H9 (cell line): ENCODE results near the gene ARMC2. TPM values are rescaled to one million over a fixed set of nuclear protein-coding genes. Genes with fewer than 3 reads are reported as not detected.

Experiments used
- DNase-seq: peaks from one replicate; pipeline ENCODE4 v3.0.0-alpha.2; 2017
- H2AFZ ChIP-seq: one replicate; pipeline ENCODE4 v1.6.1; 2013; ENCODE audit warnings: mild to moderate bottlenecking, low read length, control low read depth, moderate library complexity
- H2AK5ac ChIP-seq: 2 replicates; pipeline ENCODE4 v1.6.1; 2013; ENCODE audit warnings: low read length, control low read depth, mixed read lengths; ENCODE audit not compliant: insufficient read length
- H2BK120ac ChIP-seq: one replicate; pipeline ENCODE4 v1.6.1; 2013; ENCODE audit warnings: low read depth, mild to moderate bottlenecking, low read length, control low read depth, inconsistent platforms; ENCODE audit not compliant: poor library complexity, severe bottlenecking
- H2BK12ac ChIP-seq: 2 replicates; pipeline ENCODE4 v1.6.1; 2013; ENCODE audit warnings: low read length, control low read depth, mixed read lengths, low read depth; ENCODE audit not compliant: insufficient read length
- H2BK15ac ChIP-seq: 2 replicates; pipeline ENCODE4 v1.6.1; 2013; ENCODE audit warnings: low read depth, low read length, control low read depth
- H2BK20ac ChIP-seq: one replicate; pipeline ENCODE4 v1.6.1; 2013; ENCODE audit warnings: low read depth, mild to moderate bottlenecking, low read length, control low read depth, inconsistent platforms; ENCODE audit not compliant: poor library complexity, severe bottlenecking
- H2BK5ac ChIP-seq: 2 replicates; pipeline ENCODE4 v1.6.1; 2013; ENCODE audit warnings: low read length, control low read depth, mixed read lengths; ENCODE audit not compliant: insufficient read length
- H3K14ac ChIP-seq: 2 replicates; pipeline ENCODE4 v1.6.1; 2013; ENCODE audit warnings: low read length, control low read depth; ENCODE audit not compliant: insufficient read depth
- H3K18ac ChIP-seq: 2 replicates; pipeline ENCODE4 v1.6.1; 2013; ENCODE audit warnings: low read depth, mild to moderate bottlenecking, mixed read lengths, low read length, control low read depth; ENCODE audit not compliant: insufficient read length
- H3K23ac ChIP-seq: 2 replicates; pipeline ENCODE4 v1.6.1; 2013; ENCODE audit warnings: low read length, control low read depth, mixed read lengths, low read depth; ENCODE audit not compliant: insufficient read length
- H3K23me2 ChIP-seq: 2 replicates; pipeline ENCODE4 v1.6.1; 2013; ENCODE audit warnings: low read depth, mild to moderate bottlenecking, mixed read lengths, low read length, control low read depth; ENCODE audit not compliant: insufficient read length, poor library complexity, severe bottlenecking
- H3K27ac ChIP-seq: 2 replicates; pipeline ENCODE4 v1.5.1; 2013; ENCODE audit warnings: low read length, control low read depth, mixed read lengths, low read depth; ENCODE audit not compliant: insufficient read length
- H3K27me3 ChIP-seq: 2 replicates; pipeline ENCODE4 v1.6.1; 2013; ENCODE audit warnings: low read length, control low read depth, inconsistent platforms; ENCODE audit not compliant: insufficient read depth
- H3K4ac ChIP-seq: 2 replicates; pipeline ENCODE4 v1.6.1; 2013; ENCODE audit warnings: low read depth, mild to moderate bottlenecking, control low read depth, inconsistent platforms, low read length, moderate library complexity
- H3K4me1 ChIP-seq: 2 replicates; pipeline ENCODE4 v1.6.1; 2013; ENCODE audit warnings: low read length, control low read depth, inconsistent platforms; ENCODE audit not compliant: insufficient read depth
- H3K4me2 ChIP-seq: 2 replicates; pipeline ENCODE4 v1.6.1; 2013; ENCODE audit warnings: low read length, control low read depth, mixed read lengths; ENCODE audit not compliant: insufficient read length, insufficient read depth
- H3K56ac ChIP-seq: 2 replicates; pipeline ENCODE4 v1.6.1; 2013; ENCODE audit warnings: low read depth, mild to moderate bottlenecking, mixed read lengths, low read length, control low read depth; ENCODE audit not compliant: insufficient read length
- H3K79me1 ChIP-seq: 2 replicates; pipeline ENCODE4 v1.6.1; 2013; ENCODE audit warnings: low read depth, mild to moderate bottlenecking, moderate library complexity, low read length, control low read depth, inconsistent platforms; ENCODE audit not compliant: insufficient read depth, poor library complexity, severe bottlenecking
- H3K79me2 ChIP-seq: 2 replicates; pipeline ENCODE4 v1.6.1; 2013; ENCODE audit warnings: low read length, control low read depth, inconsistent platforms; ENCODE audit not compliant: insufficient read depth
- H3K9ac ChIP-seq: 2 replicates; pipeline ENCODE4 v1.6.1; 2013; ENCODE audit warnings: low read length, control low read depth, mixed read lengths; ENCODE audit not compliant: insufficient read length; ENCODE audit errors: extremely low read depth
- H3K9me3 ChIP-seq: one replicate; pipeline ENCODE4 v1.6.1; 2013; ENCODE audit warnings: low read depth, low read length, inconsistent platforms; ENCODE audit not compliant: control insufficient read depth
- H3T11ph ChIP-seq: one replicate; pipeline ENCODE4 v1.6.1; 2013; ENCODE audit warnings: mild to moderate bottlenecking, low read length, control low read depth, inconsistent platforms
- H4K20me1 ChIP-seq: one replicate; pipeline ENCODE4 v1.6.1; 2013; ENCODE audit not compliant: control insufficient read depth, insufficient read length, insufficient read depth
- H4K5ac ChIP-seq: 2 replicates; pipeline ENCODE4 v1.6.1; 2013; ENCODE audit warnings: low read depth, mild to moderate bottlenecking, mixed read lengths, low read length, control low read depth; ENCODE audit not compliant: insufficient read length
- H4K8ac ChIP-seq: replicated peaks from 2 replicates; pipeline ENCODE4 v1.6.1; 2013; ENCODE audit warnings: low read length, control low read depth, mixed read lengths, low read depth; ENCODE audit not compliant: insufficient read length
- H4K91ac ChIP-seq: 2 replicates; pipeline ENCODE4 v1.6.1; 2013; ENCODE audit warnings: low read depth, mild to moderate bottlenecking, moderate library complexity, mixed read lengths, low read length, control low read depth; ENCODE audit not compliant: insufficient read length
- H3K27ac Mint-ChIP-seq, 3 experiments: 2 replicates in 2 of 3; 3 replicates in 1 of 3; pipeline ENCODE4 v1.8.0; 2020 to 2021; ENCODE audit warnings: mixed read lengths in 3 of 3, mild to moderate bottlenecking in 1 of 3, moderate library complexity in 1 of 3
- H3K27me3 Mint-ChIP-seq: 2 replicates; pipeline ENCODE4 v1.8.0; 2021; ENCODE audit warnings: low read depth, mild to moderate bottlenecking, moderate library complexity, mixed read lengths
- H3K36me3 Mint-ChIP-seq, 3 experiments: 2 replicates in 2 of 3; 3 replicates in 1 of 3; pipeline ENCODE4 v1.8.0; 2020 to 2021; ENCODE audit warnings: low read depth in 3 of 3, mixed read lengths in 3 of 3; ENCODE audit not compliant: insufficient read depth in 1 of 3
- H3K4me1 Mint-ChIP-seq, 2 experiments: 2 replicates each; pipeline ENCODE4 v1.8.0; 2020; ENCODE audit warnings: mixed read lengths in 2 of 2
- H3K4me3 Mint-ChIP-seq, 2 experiments: 2 replicates in 1 of 2; 3 replicates in 1 of 2; pipeline ENCODE4 v1.8.0; 2020 to 2021; ENCODE audit warnings: mild to moderate bottlenecking in 2 of 2, mixed read lengths in 2 of 2, moderate library complexity in 1 of 2
- H3K9me3 Mint-ChIP-seq, 2 experiments: 2 replicates in 1 of 2; 3 replicates in 1 of 2; pipeline ENCODE4 v1.8.0; 2020; ENCODE audit warnings: mild to moderate bottlenecking in 2 of 2, mixed read lengths in 2 of 2, moderate library complexity in 1 of 2
- WGBS: extraction: QIAGEN DNeasy Blood & Tissue Kit; methylation state at CpG from one replicate; pipeline ENCODE4 v1.1.7; 2013; ENCODE audit warnings: missing lambda C conversion rate, low lambda C conversion rate, mixed read lengths; ENCODE audit not compliant: insufficient read length; ENCODE audit errors: extremely low coverage; 5-methylcytosine and 5-hydroxymethylcytosine counted together
- total RNA-seq: library from RNA; stranded (reverse); gene quantifications from 2 replicates; pipeline ENCODE4 v1.2.1, GENCODE V29; 2021
- TF ChIP-seq, protein P1 (sequence below): fragments of 200-600 bp; sonication (generic); conservative IDR thresholded peaks from 3 replicates; pipeline ENCODE4 v1.8.0; 2021; ENCODE audit warnings: antibody characterized with exemption, mild to moderate bottlenecking

Gene ARMC2
- total RNA-seq, 1 experiment from 2014 or later, result 2.8 TPM

GRCh38 chr6:108951351-108951953, 103.2 kb downstream of the ARMC2 start:
- H3K56ac ChIP-seq, result no peak overlapping the region
- no peak overlapping the region for H2AK5ac ChIP-seq
- no peak overlapping the region for H4K5ac ChIP-seq
- no peak overlapping the region for H3K18ac ChIP-seq
- H2BK120ac ChIP-seq, result no peak overlapping the region
- no peak overlapping the region for H3K9ac ChIP-seq
- H3K23ac ChIP-seq, result no peak overlapping the region
- H3K4me1 ChIP-seq, result no peaks in the 10 kb centered on the region
- no peak overlapping the region for H3T11ph ChIP-seq
- Mint-ChIP-seq H3K36me3 (no peaks in the 10 kb centered on the region), H3K4me1 (peaks cover 3 to 6% of the 10 kb centered on the region in 2 experiments; a peak in 2 of 4 replicates), H3K27ac (no peak overlapping the region; a peak in 1 of 7 replicates), H3K9me3 (no peaks in the 10 kb centered on the region), H3K27me3 (no peaks in the 10 kb centered on the region; the same call in 1 of the 2 replicates), H3K4me3 (no peak overlapping the region)
- no peaks in the 10 kb centered on the region for H3K79me2 ChIP-seq
- TF ChIP-seq, protein P1, sequence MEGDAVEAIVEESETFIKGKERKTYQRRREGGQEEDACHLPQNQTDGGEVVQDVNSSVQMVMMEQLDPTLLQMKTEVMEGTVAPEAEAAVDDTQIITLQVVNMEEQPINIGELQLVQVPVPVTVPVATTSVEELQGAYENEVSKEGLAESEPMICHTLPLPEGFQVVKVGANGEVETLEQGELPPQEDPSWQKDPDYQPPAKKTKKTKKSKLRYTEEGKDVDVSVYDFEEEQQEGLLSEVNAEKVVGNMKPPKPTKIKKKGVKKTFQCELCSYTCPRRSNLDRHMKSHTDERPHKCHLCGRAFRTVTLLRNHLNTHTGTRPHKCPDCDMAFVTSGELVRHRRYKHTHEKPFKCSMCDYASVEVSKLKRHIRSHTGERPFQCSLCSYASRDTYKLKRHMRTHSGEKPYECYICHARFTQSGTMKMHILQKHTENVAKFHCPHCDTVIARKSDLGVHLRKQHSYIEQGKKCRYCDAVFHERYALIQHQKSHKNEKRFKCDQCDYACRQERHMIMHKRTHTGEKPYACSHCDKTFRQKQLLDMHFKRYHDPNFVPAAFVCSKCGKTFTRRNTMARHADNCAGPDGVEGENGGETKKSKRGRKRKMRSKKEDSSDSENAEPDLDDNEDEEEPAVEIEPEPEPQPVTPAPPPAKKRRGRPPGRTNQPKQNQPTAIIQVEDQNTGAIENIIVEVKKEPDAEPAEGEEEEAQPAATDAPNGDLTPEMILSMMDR, result no peak
- H2AFZ ChIP-seq, result no peak overlapping the region
- H2BK12ac ChIP-seq, result no peak overlapping the region
- WGBS, result no CpG with 5 or more reads among the region's 16 CpGs
- H4K91ac ChIP-seq, result no peak overlapping the region
- H4K20me1 ChIP-seq, result no peaks in the 10 kb centered on the region
- no peak for DNase-seq
- H3K14ac ChIP-seq, result no peak overlapping the region
- no peak overlapping the region for H2BK5ac ChIP-seq
- no peak overlapping the region for H2BK15ac ChIP-seq
- H3K4me2 ChIP-seq, result no peak overlapping the region
- no peaks in the 10 kb centered on the region for H3K79me1 ChIP-seq
- H3K9me3 ChIP-seq, result no peaks in the 10 kb centered on the region
- H4K8ac ChIP-seq, result no peak overlapping the region
- no peaks in the 10 kb centered on the region for H3K23me2 ChIP-seq
- no peak overlapping the region for H3K27ac ChIP-seq
- H3K4ac ChIP-seq, result no peak overlapping the region
- no peaks in the 10 kb centered on the region for H3K27me3 ChIP-seq
- no peak overlapping the region for H2BK20ac ChIP-seq
